H1 (cell line): ENCODE results near the gene GPS1. TPM values are rescaled to one million over a fixed set of nuclear protein-coding genes. Genes with fewer than 3 reads are reported as not detected.

Experiments used
- CTCF ChIA-PET: fragments of 300-600 bp; sonication (Branson Sonifier 250); formaldehyde crosslinking; loops from one replicate; lab custom pipeline; 2021; ENCODE audit not compliant: partially characterized antibody; lab: Charles Lee
- POLR2A ChIA-PET: fragments of 300-600 bp; sonication (Branson Sonifier 250); formaldehyde crosslinking; loops from one replicate; lab custom pipeline; 2021; ENCODE audit warnings: inconsistent platforms; ENCODE audit not compliant: partially characterized antibody; lab: Charles Lee
- DNase-seq, 2 experiments: peaks; one replicate each; pipeline versions ENCODE4 v3.0.0 to v3.0.0-alpha.2; 2010 to 2022; ENCODE audit warnings: low spot score in 2 of 2, low read depth in 1 of 2, mixed read lengths in 1 of 2
- FAIRE-seq: peaks from 2 replicates; lab custom pipeline; 2011; peaks lifted over from hg19 to GRCh38; lab: Jason Lieb, UNC
- H2AFZ ChIP-seq: 2 replicates; pipeline ENCODE4 v1.8.1; 2012; ENCODE audit warnings: low read length, inconsistent platforms
- H2AK5ac ChIP-seq: 2 replicates; pipeline ENCODE4 v1.6.1; 2013; ENCODE audit warnings: low read depth, low read length
- H2BK120ac ChIP-seq: replicated peaks from 2 replicates; pipeline ENCODE3; 2013; ENCODE audit warnings: low read depth, low read length, inconsistent platforms
- H2BK12ac ChIP-seq: 2 replicates; pipeline ENCODE4 v1.6.1; 2013; ENCODE audit warnings: low read depth, low read length
- H2BK15ac ChIP-seq: 2 replicates; pipeline ENCODE4 v1.6.1; 2013; ENCODE audit warnings: low read length
- H2BK20ac ChIP-seq: 2 replicates; pipeline ENCODE4 v1.6.1; 2013; ENCODE audit warnings: low read length
- H2BK5ac ChIP-seq: 2 replicates; pipeline ENCODE4 v1.6.1; 2013; ENCODE audit warnings: low read depth, low read length
- H3K14ac ChIP-seq: 2 replicates; pipeline ENCODE4 v1.6.1; 2013; ENCODE audit warnings: inconsistent platforms; ENCODE audit not compliant: insufficient read length
- H3K18ac ChIP-seq: 2 replicates; pipeline ENCODE4 v1.6.1; 2013; ENCODE audit warnings: low read length; ENCODE audit errors: extremely low read depth
- H3K23ac ChIP-seq: 2 replicates; pipeline ENCODE4 v1.6.1; 2013; ENCODE audit warnings: inconsistent platforms; ENCODE audit not compliant: insufficient read length
- H3K23me2 ChIP-seq: 2 replicates; pipeline ENCODE4 v1.6.1; 2013; ENCODE audit warnings: low read depth, low read length
- H3K27ac ChIP-seq: 2 replicates; pipeline ENCODE4 v1.6.1; 2011; ENCODE audit warnings: low read depth, low read length, inconsistent platforms
- H3K27me3 ChIP-seq, 4 experiments: replicated peaks in 1 of 4; 1 replicate in 1 of 4; 2 replicates in 3 of 4; pipeline versions ENCODE4 v1.6.1 to v1.8.1; 2011 to 2013; ENCODE audit warnings: low read length in 3 of 4, mild to moderate bottlenecking in 3 of 4, inconsistent platforms in 2 of 4, mixed read lengths in 2 of 4, moderate library complexity in 1 of 4; ENCODE audit not compliant: control insufficient read depth in 3 of 4, insufficient read depth in 3 of 4; ENCODE audit errors: extremely low read depth in 1 of 4
- H3K36me3 ChIP-seq, 4 experiments: 2 replicates each; pipeline versions ENCODE4 v1.6.1 to v1.8.1; 2011 to 2013; ENCODE audit warnings: mild to moderate bottlenecking in 4 of 4, low read length in 3 of 4, moderate library complexity in 2 of 4, control low read depth in 1 of 4, inconsistent platforms in 1 of 4; ENCODE audit not compliant: insufficient read depth in 4 of 4, control insufficient read depth in 2 of 4
- H3K4ac ChIP-seq: replicated peaks from 2 replicates; pipeline ENCODE3; 2013; ENCODE audit warnings: low read length, low read depth, mixed read lengths, inconsistent platforms; ENCODE audit not compliant: insufficient read length
- H3K4me1 ChIP-seq, 4 experiments: replicated peaks in 1 of 4; 1 replicate in 1 of 4; 2 replicates in 3 of 4; pipeline versions ENCODE4 v1.6.1 to v1.8.1; 2011 to 2013; ENCODE audit warnings: low read length in 3 of 4, inconsistent platforms in 2 of 4, mixed read lengths in 1 of 4; ENCODE audit not compliant: insufficient read depth in 4 of 4, control insufficient read depth in 3 of 4
- H3K4me2 ChIP-seq, 2 experiments: 2 replicates each; pipeline versions ENCODE4 v1.6.1 to v1.8.1; 2011 to 2013; ENCODE audit warnings: low read depth in 2 of 2, low read length in 2 of 2, control low read depth in 1 of 2, inconsistent platforms in 1 of 2, mild to moderate bottlenecking in 1 of 2; ENCODE audit not compliant: insufficient read depth in 1 of 2
- H3K4me3 ChIP-seq, 4 experiments: fragments of 200-600, 300-600 bp in 1 of 4; sonication (generic), shearing (Covaris generic), sonication (Bioruptor Twin) in 1 of 4; 2 replicates each; pipeline versions ENCODE4 v1.5.1 to v1.8.1; 2011 to 2016; ENCODE audit warnings: low read length in 4 of 4, low read depth in 3 of 4, control low read depth in 2 of 4, inconsistent platforms in 2 of 4, mild to moderate bottlenecking in 2 of 4, mixed read lengths in 1 of 4, moderate library complexity in 1 of 4; ENCODE audit not compliant: insufficient read depth in 2 of 4; ENCODE audit errors: extremely low read depth in 1 of 4
- H3K56ac ChIP-seq: replicated peaks from 2 replicates; pipeline ENCODE3; 2013; ENCODE audit warnings: low read depth, mild to moderate bottlenecking, mixed read lengths, low read length, inconsistent platforms; ENCODE audit not compliant: insufficient read length
- H3K79me1 ChIP-seq: 2 replicates; pipeline ENCODE4 v1.6.1; 2013; ENCODE audit warnings: low read depth, low read length, control low read depth
- H3K79me2 ChIP-seq, 2 experiments: 2 replicates each; pipeline versions ENCODE4 v1.6.1 to v1.8.1; 2012 to 2013; ENCODE audit warnings: low read length in 2 of 2, mild to moderate bottlenecking in 2 of 2, inconsistent platforms in 1 of 2; ENCODE audit not compliant: insufficient read depth in 2 of 2, control insufficient read depth in 1 of 2
- H3K9ac ChIP-seq, 4 experiments: replicated peaks in 1 of 4; 1 replicate in 1 of 4; 2 replicates in 3 of 4; pipeline versions ENCODE4 v1.6.1 to v1.8.1; 2011 to 2013; ENCODE audit warnings: low read depth in 3 of 4, low read length in 3 of 4, control low read depth in 2 of 4, mild to moderate bottlenecking in 2 of 4, moderate library complexity in 2 of 4, inconsistent platforms in 1 of 4; ENCODE audit errors: extremely low read depth in 1 of 4
- H3K9me3 ChIP-seq, 2 experiments: 2 replicates each; pipeline versions ENCODE4 v1.6.1 to v1.8.1; 2012 to 2013; ENCODE audit warnings: mild to moderate bottlenecking in 2 of 2, moderate library complexity in 2 of 2, control low read depth in 1 of 2, inconsistent platforms in 1 of 2, low read depth in 1 of 2, low read length in 1 of 2, mixed read lengths in 1 of 2; ENCODE audit not compliant: insufficient read depth in 2 of 2
- H4K20me1 ChIP-seq, 2 experiments: replicated peaks in 1 of 2; 2 replicates each; pipeline versions ENCODE3 to v1.8.1; 2011 to 2013; ENCODE audit warnings: inconsistent platforms in 2 of 2, low read length in 2 of 2, mild to moderate bottlenecking in 1 of 2; ENCODE audit not compliant: insufficient read depth in 2 of 2, control insufficient read depth in 1 of 2
- H4K5ac ChIP-seq: 2 replicates; pipeline ENCODE4 v1.6.1; 2013; ENCODE audit warnings: low read length, low read depth, mixed read lengths, inconsistent platforms; ENCODE audit not compliant: insufficient read length
- H4K8ac ChIP-seq: 2 replicates; pipeline ENCODE4 v1.8.0; 2013; ENCODE audit warnings: mild to moderate bottlenecking, moderate library complexity, low read length, inconsistent platforms; ENCODE audit not compliant: insufficient read depth; ENCODE audit errors: extremely low read depth
- H4K91ac ChIP-seq: replicated peaks from 2 replicates; pipeline ENCODE3; 2013; ENCODE audit warnings: low read length, mixed read lengths, inconsistent platforms; ENCODE audit not compliant: insufficient read length
- HDAC2 ChIP-seq, 2 experiments: fragments of 300-600 bp in 1 of 2; sonication (generic) in 1 of 2; IDR thresholded peaks; 2 replicates each; pipeline ENCODE4 v1.6.1; 2011 to 2012; ENCODE audit warnings: low read depth in 2 of 2, low read length in 2 of 2, mild to moderate bottlenecking in 2 of 2, moderate library complexity in 2 of 2, borderline replicate concordance in 1 of 2, inconsistent platforms in 1 of 2
- TAF1 ChIP-seq: IDR thresholded peaks from 2 replicates; pipeline ENCODE4 v1.6.1; 2011; ENCODE audit warnings: mild to moderate bottlenecking, low read depth, low read length
- WGBS, 2 experiments: shearing (Covaris generic) in 1 of 2; methylation state at CpG; one replicate each; pipeline versions ENCODE4 v1.1.6 to v1.1.7; 2013 to 2015; ENCODE audit warnings: low lambda C conversion rate in 2 of 2, mixed read lengths in 2 of 2, inconsistent platforms in 1 of 2, low coverage in 1 of 2, missing lambda C conversion rate in 1 of 2; ENCODE audit not compliant: insufficient replicate concordance in 2 of 2, insufficient coverage in 1 of 2, insufficient read length in 1 of 2; ENCODE audit errors: extremely low coverage in 1 of 2, missing lambda C conversion rate in 1 of 2; 5-methylcytosine and 5-hydroxymethylcytosine counted together
- polyA plus RNA-seq, 7 experiments: library from polyadenylated mRNA; depleted of rRNA in 3 of 7; stranded (reverse) in 5 of 7; unstranded in 2 of 7; fragments of >200 nt in 5 of 7; fragments of 200-250 nt in 2 of 7; gene quantifications; 1 replicate in 5 of 7; 2 replicates in 1 of 7; 4 replicates in 1 of 7; pipeline versions ENCODE4 v1.2.1 to v1.2.3, GENCODE V29; 2011 to 2013; ENCODE audit warnings: missing spikeins in 2 of 7, mixed read lengths in 2 of 7
- total RNA-seq: library from RNA; stranded (reverse); fragmentation: NEBNext Ultra II Directional; extraction: Animal tissue kit (Norgen Biotek cat#: 25700); gene quantifications from 2 replicates; pipeline ENCODE4 v1.2.1, GENCODE V29; 2021

Gene GPS1
- total and polyA plus RNA-seq, 2 of the 8 experiments (the other 6 are each of a cell fraction or from before 2014, with no cell fraction given) = 153 to 277 TPM

DNA sequence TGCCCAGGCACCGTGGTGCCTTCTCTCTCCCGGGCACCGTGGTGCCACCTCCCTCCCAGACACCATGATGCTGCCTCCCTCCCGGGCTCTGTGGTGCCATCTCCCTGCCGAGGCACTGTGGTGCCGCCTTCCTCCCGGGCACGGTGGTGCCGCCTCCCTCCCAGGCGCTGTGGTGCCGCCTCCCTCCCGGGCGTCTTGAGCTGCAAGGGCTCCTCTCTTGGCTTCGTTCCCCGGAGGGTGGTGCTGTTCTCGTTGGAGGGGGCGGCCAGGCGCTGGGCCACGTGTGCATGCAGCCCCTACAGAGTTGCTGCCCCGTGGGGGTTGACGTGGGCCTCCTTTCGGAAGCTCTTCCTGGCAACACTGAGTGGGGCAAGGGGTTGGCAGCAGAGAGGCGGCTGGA, 37.3 kb upstream of the GPS1 start:
- H3K14ac ChIP-seq = no peak overlapping the region
- no peaks in the 10 kb centered on the region; the same call in 1 of the 2 replicates for H3K79me1 ChIP-seq
- H3K4me2 ChIP-seq = no peak overlapping the region
- H3K9ac ChIP-seq = no peak overlapping the region
- 0 out of 2 replicates have a peak overlapping the region, but pooled peaks have one; percentile 2 for H4K8ac ChIP-seq
- no peak overlapping the region for H2BK120ac ChIP-seq
- ChIA-PET CTCF (interaction anchor here (0.8 to 1.9 kb wide), 3 partner anchors 89 to 145 kb away, joined by 3 to 6 read pairs (median 5); no protein-coding TSS in a partner anchor), POLR2A (interaction anchor here (0.5 to 0.9 kb wide), 3 partner anchors 23 to 74 kb away, joined by 3 read pairs; no protein-coding TSS in a partner anchor)
- TF ChIP-seq HDAC2 (IDR thresholded peaks at IDR 0.05; ENCODE audit: borderline replicate concordance in 1 of 2, low read depth in 2 of 2, low read length in 2 of 2) (no peak), TAF1 (no peak)
- peaks cover 3 to 10% of the 10 kb centered on the region in 2 experiments for H4K20me1 ChIP-seq
- no peak overlapping the region for H3K18ac ChIP-seq
- no peak overlapping the region for H4K5ac ChIP-seq
- H3K4ac ChIP-seq = no peak overlapping the region
- no peaks in the 10 kb centered on the region; a peak in 1 of 7 replicates for H3K4me1 ChIP-seq
- no peak overlapping the region for H2AK5ac ChIP-seq
- no peaks in the 10 kb centered on the region for H3K9me3 ChIP-seq
- no peak overlapping the region for H2BK12ac ChIP-seq
- H3K23me2 ChIP-seq = no peaks in the 10 kb centered on the region
- no peak overlapping the region for H3K4me3 ChIP-seq
- no peak overlapping the region for H2BK20ac ChIP-seq
- DNase-seq (no peak), FAIRE-seq (no peak)
- H2BK5ac ChIP-seq = no peak overlapping the region
- no peak overlapping the region; the same call in 1 of the 2 replicates for H3K27ac ChIP-seq
- no peak overlapping the region for H3K56ac ChIP-seq
- H3K23ac ChIP-seq = no peak overlapping the region
- WGBS, 2 experiments = 93% methylated on average over 11 of the region's 23 CpGs; no CpG with 5 or more reads in 1 of the 2 experiments
- H2AFZ ChIP-seq = no peak overlapping the region
- H3K36me3 ChIP-seq = no peaks in the 10 kb centered on the region; a peak in 2 of 8 replicates
- H3K79me2 ChIP-seq = no peaks in the 10 kb centered on the region
- no peaks in the 10 kb centered on the region for H3K27me3 ChIP-seq
- H2BK15ac ChIP-seq = no peak overlapping the region
- no peak overlapping the region for H4K91ac ChIP-seq
